A172 (cell line): Measurements from ENCODE around the gene PPP2R5C. TPM values are rescaled to one million over a fixed set of nuclear protein-coding genes. Genes with fewer than 3 reads are reported as not detected.
"Not testable (repeated sequence)": the region's sequence is repeated elsewhere in the genome, so short reads cannot be mapped to it uniquely, and the experiment has no call there.

ENCODE experiments used
- DNase-seq: peaks from one replicate; pipeline ENCODE4 v3.0.0-alpha.2; 2015; ENCODE audit warnings: low spot score
- total RNA-seq: library from RNA; depleted of rRNA; stranded (reverse); fragments of >200 nt; shearing (Covaris generic); gene quantifications from 2 replicates; pipeline ENCODE4 v1.2.3, GENCODE V29; 2014; rRNA removed

PPP2R5C gene
- 87.4 and 106 TPM in 2 replicates for total RNA-seq

- peak; percentile 48 for DNase-seq
Measured at GRCh38 chr14:101761032-101761880, at the start of gene PPP2R5C. PPP2R5C (plus strand) TSS chr14:101761709; CDS start chr14:101761894, 185 bp downstream.

GRCh38 chr14:101711857-101712233 lies 49.7 kb upstream of the PPP2R5C start:
- DNase-seq, result not testable (repeated sequence)

- DNase-seq, result not testable (repeated sequence)
Measured at GRCh38 chr14:101712341-101712740, 49.2 kb upstream of the PPP2R5C start.

- DNase-seq, result not testable (repeated sequence)
Measured at GRCh38 chr14:101713091-101713490, 48.4 kb upstream of the PPP2R5C start.

- no peak for DNase-seq
Measured at GRCh38 chr14:101713621-101714349, 47.7 kb upstream of the PPP2R5C start.

GRCh38 chr14:101714394-101714793 lies 47.1 kb upstream of the PPP2R5C start:
- DNase-seq, result no peak

- DNase-seq, result no peak
Measured at GRCh38 chr14:101715210-101716076, 46.1 kb upstream of the PPP2R5C start.

GRCh38 chr14:101716077-101716950 lies 45.2 kb upstream of the PPP2R5C start:
- no peak for DNase-seq

GRCh38 chr14:101716956-101717662 lies 44.4 kb upstream of the PPP2R5C start:
- DNase-seq, result no peak

GRCh38 chr14:101717663-101718490 lies 43.6 kb upstream of the PPP2R5C start:
- no peak for DNase-seq

GRCh38 chr14:101719045-101719645 lies 42.4 kb upstream of the PPP2R5C start:
- no peak for DNase-seq

GRCh38 chr14:101719708-101720107 lies 41.8 kb upstream of the PPP2R5C start:
- no peak for DNase-seq

- DNase-seq, result no peak
Measured at GRCh38 chr14:101721111-101721510, 40.4 kb upstream of the PPP2R5C start.

GRCh38 chr14:101721951-101722661 lies 39.4 kb upstream of the PPP2R5C start:
- peak; percentile 78 for DNase-seq

- no peak for DNase-seq
Measured at GRCh38 chr14:101723061-101723595, 38.4 kb upstream of the PPP2R5C start.

GRCh38 chr14:101725652-101726051 lies 35.9 kb upstream of the PPP2R5C start:
- DNase-seq, result not testable (repeated sequence)

- DNase-seq, result no peak
Measured at GRCh38 chr14:101726295-101726953, 35.1 kb upstream of the PPP2R5C start.
